ENCODE data around the gene SLC4A5.

GRCh38 chr2:74216642-74217041 lies 126.6 kb downstream of the SLC4A5 start:
- TF ChIP-seq POLR2A (IDR thresholded peaks at IDR 0.05) (no peak), CTCF (IDR thresholded peaks at IDR 0.05) (no peak)

Measured in heart left ventricle (tissue), 13 donors.